H1 (cell line): ENCODE results near the gene EPB42. TPM values are rescaled to one million over a fixed set of nuclear protein-coding genes. Genes with fewer than 3 reads are reported as not detected.

Experiments used
- polyA plus RNA-seq, 7 experiments: library from polyadenylated mRNA; depleted of rRNA in 3 of 7; stranded (reverse) in 5 of 7; unstranded in 2 of 7; fragments of >200 nt in 5 of 7; fragments of 200-250 nt in 2 of 7; gene quantifications; 1 replicate in 5 of 7; 2 replicates in 1 of 7; 4 replicates in 1 of 7; pipeline versions ENCODE4 v1.2.1 to v1.2.3, GENCODE V29; 2011 to 2013; ENCODE audit warnings: missing spikeins in 2 of 7, mixed read lengths in 2 of 7
- total RNA-seq: library from RNA; stranded (reverse); fragmentation: NEBNext Ultra II Directional; extraction: Animal tissue kit (Norgen Biotek cat#: 25700); gene quantifications from 2 replicates; pipeline ENCODE4 v1.2.1, GENCODE V29; 2021
- TF ChIP-seq, protein P1 (sequence below): IDR thresholded peaks from 2 replicates; pipeline ENCODE4 v1.6.1; 2012; ENCODE audit warnings: low read length, inconsistent platforms

Gene EPB42
- total and polyA plus RNA-seq, 2 of the 8 experiments (the other 6 are each of a cell fraction or from before 2014, with no cell fraction given), result not detected

- TF ChIP-seq, protein P1, sequence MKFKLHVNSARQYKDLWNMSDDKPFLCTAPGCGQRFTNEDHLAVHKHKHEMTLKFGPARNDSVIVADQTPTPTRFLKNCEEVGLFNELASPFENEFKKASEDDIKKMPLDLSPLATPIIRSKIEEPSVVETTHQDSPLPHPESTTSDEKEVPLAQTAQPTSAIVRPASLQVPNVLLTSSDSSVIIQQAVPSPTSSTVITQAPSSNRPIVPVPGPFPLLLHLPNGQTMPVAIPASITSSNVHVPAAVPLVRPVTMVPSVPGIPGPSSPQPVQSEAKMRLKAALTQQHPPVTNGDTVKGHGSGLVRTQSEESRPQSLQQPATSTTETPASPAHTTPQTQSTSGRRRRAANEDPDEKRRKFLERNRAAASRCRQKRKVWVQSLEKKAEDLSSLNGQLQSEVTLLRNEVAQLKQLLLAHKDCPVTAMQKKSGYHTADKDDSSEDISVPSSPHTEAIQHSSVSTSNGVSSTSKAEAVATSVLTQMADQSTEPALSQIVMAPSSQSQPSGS, result no peak
Measured at GRCh38 chr15:43196760-43197548, 23.9 kb downstream of the EPB42 start (continued).
